HS-5 (cell line): ENCODE data around the gene SAMD11.
A peak's percentile ranks its signal among the peaks of the same experiment; 100 is the strongest.
"Not testable (repeated sequence)": the region's sequence is repeated elsewhere in the genome, so short reads cannot be mapped to it uniquely, and the experiment has no call there.

Source experiments
- DNase-seq: peaks from one replicate; pipeline ENCODE4 v3.0.0-alpha.2; 2012; ENCODE audit warnings: low read depth

SAMD11 gene

GRCh38 chr1:965526-966134, 41.9 kb downstream of the SAMD11 start:
- no peak for DNase-seq

- peak; percentile 60 for DNase-seq
These were observed 42.5 kb downstream of the SAMD11 start, which contains the start of gene PLEKHN1 for GRCh38 chr1:966135-966703. Gene PLEKHN1 (plus strand): TSS chr1:966482. CDS start chr1:966532, 50 bp downstream.

GRCh38 chr1:966704-967300, 43.1 kb downstream of the SAMD11 start:
- DNase-seq: peak; percentile 58

- DNase-seq: no peak
These were observed 44.0 kb downstream of the SAMD11 start for GRCh38 chr1:967466-968343.

GRCh38 chr1:969260-969855, 45.6 kb downstream of the SAMD11 start:
- DNase-seq: no peak

GRCh38 chr1:970242-970972, 46.7 kb downstream of the SAMD11 start:
- no peak for DNase-seq

- DNase-seq: no peak
These were observed 47.4 kb downstream of the SAMD11 start for GRCh38 chr1:970973-971730.

- no peak for DNase-seq
These were observed 48.2 kb downstream of the SAMD11 start for GRCh38 chr1:971751-972506.

- no peak for DNase-seq
These were observed 49.2 kb downstream of the SAMD11 start for GRCh38 chr1:972726-973458.

- no peak for DNase-seq
These were observed 50.0 kb downstream of the SAMD11 start for GRCh38 chr1:973459-974292.

- DNase-seq: no peak
These were observed 50.5 kb downstream of the SAMD11 start for GRCh38 chr1:974293-974640.

- no peak for DNase-seq
These were observed 51.1 kb downstream of the SAMD11 start for GRCh38 chr1:974687-975328.

GRCh38 chr1:975365-975764, 51.6 kb downstream of the SAMD11 start:
- DNase-seq: no peak

GRCh38 chr1:975896-976683, 52.4 kb downstream of the SAMD11 start:
- no peak for DNase-seq

GRCh38 chr1:976791-977190, 53.1 kb downstream of the SAMD11 start:
- not testable (repeated sequence) for DNase-seq

GRCh38 chr1:978069-978834, 54.5 kb downstream of the SAMD11 start:
- DNase-seq: no peak
